GM12801 (cell line): ENCODE measurements around the gene HNRNPL.

Experiments used
- CTCF ChIP-seq: IDR thresholded peaks from one replicate; pipeline ENCODE4 v1.5.1; 2011; ENCODE audit warnings: control low read depth; ENCODE audit not compliant: insufficient read length; ENCODE audit errors: extremely low read depth

The HNRNPL gene

GRCh38 chr19:38816131-38816750, 33.5 kb downstream of the HNRNPL start:
- TF ChIP-seq CTCF, result no peak

- no peak for TF ChIP-seq CTCF
Observed at GRCh38 chr19:38815059-38816001, 34.5 kb downstream of the HNRNPL start.

- no peak for TF ChIP-seq CTCF
Observed at GRCh38 chr19:38813323-38813722, 36.5 kb downstream of the HNRNPL start.

GRCh38 chr19:38812841-38813320, 36.9 kb downstream of the HNRNPL start, which contains the start of gene LGALS4:
Gene LGALS4 (minus strand): TSS chr19:38812945. CDS start chr19:38812886, 59 bp downstream.
- TF ChIP-seq CTCF, result no peak

GRCh38 chr19:38812009-38812840, 37.6 kb downstream of the HNRNPL start:
- TF ChIP-seq CTCF, result no peak

- no peak for TF ChIP-seq CTCF
Observed at GRCh38 chr19:38809592-38810252, 40.1 kb downstream of the HNRNPL start.
